Dedifferentiated amniotic fluid mesenchymal stem cell (primary cell): ENCODE results near the gene CLEC4M.
"Not testable (repeated sequence)": the region's sequence is repeated elsewhere in the genome, so short reads cannot be mapped to it uniquely, and the experiment has no call there.

Experiments
- DNase-seq: peaks from one replicate; pipeline ENCODE4 v3.0.0-alpha.2; 2016; ENCODE audit errors: extremely low spot score

Gene CLEC4M

DNA sequence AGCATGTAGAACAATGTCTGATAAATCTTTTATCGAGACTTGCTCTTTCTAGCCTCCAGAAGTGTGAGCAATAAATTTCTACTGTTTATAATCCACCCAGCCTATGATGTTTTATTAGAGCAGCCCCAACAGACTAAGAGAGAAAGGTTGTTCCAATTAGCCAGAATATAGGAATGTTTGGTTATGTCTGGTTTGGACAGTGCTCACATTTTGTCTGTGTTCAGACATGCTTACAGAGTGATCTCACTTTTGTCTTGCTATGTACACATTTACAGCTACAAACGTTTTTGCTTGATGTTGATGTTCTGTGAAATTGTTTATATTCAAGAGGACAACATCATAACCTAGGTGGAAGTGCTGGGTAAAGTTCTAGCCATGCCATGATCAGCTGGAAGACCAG is 48.9 kb downstream of the CLEC4M start:
- DNase-seq: no peak

GRCh38 chr19:7815325-7815724 is 52.3 kb downstream of the CLEC4M start:
- no peak for DNase-seq

DNA sequence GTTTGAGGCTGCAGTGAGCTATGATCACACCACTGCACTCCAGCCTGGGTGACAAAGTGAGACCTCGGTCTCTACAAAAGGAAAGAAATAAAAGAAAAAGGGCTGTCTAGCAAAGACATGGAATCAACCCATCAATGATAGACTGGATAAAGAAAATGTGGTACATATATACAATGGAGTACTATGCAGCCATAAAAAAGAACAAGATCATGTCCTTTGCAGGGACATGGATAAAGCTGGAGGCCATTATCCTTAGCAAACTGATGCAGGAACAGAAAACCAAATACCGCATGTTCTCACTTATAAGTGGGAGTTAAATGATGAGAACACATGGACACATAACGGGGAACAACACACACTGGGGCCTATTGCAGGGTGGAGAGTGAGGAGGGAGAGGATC is 53.0 kb downstream of the CLEC4M start:
- not testable (repeated sequence) for DNase-seq

GRCh38 chr19:7817801-7818200 is 54.8 kb downstream of the CLEC4M start:
- DNase-seq: no peak

DNA sequence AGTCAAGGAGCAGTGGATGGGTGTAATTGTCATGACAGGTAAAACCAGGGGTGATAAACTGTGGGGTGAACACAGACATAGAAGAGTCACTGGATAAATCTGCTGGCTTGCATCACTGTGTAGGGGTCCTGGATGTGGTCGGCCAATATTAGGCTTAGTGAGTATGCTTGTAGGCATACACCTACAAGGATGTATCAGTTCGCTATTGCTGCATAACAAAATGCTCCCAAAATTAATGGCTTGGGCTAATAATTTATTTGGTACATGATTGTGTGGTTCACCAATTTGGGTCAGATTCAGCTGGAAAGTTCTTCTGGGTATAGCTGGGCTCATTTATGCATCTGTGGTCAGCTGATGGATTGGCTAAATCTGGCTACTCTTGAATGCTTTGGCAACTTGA is 55.8 kb downstream of the CLEC4M start:
- no peak for DNase-seq
